B cell (primary cell): Measurements from ENCODE around the gene AGAP1. TPM values are rescaled to one million over a fixed set of nuclear protein-coding genes. Genes with fewer than 3 reads are reported as not detected.

ENCODE experiments used
- ATAC-seq: fragments of 200-7000 bp; cut with Tn5 transposase; one replicate; pipeline ENCODE4 v1.10.0; 2021; ENCODE audit warnings: low read depth, mild to moderate bottlenecking, moderate number of reproducible peaks, moderate library complexity
- CTCF ChIA-PET: fragments of 350-600 bp; sonication (Branson Sonifier 250); formaldehyde crosslinking; loops from one replicate; lab custom pipeline; 2021; ENCODE audit warnings: antibody characterized with exemption, inconsistent platforms; lab: Charles Lee
- POLR2A ChIA-PET: fragments of 350-600 bp; sonication (Branson Sonifier 250); formaldehyde crosslinking; loops from one replicate; lab custom pipeline; 2021; ENCODE audit warnings: antibody characterized with exemption; lab: Charles Lee
- DNase-seq: peaks from one replicate; pipeline ENCODE4 v3.0.0; 2013
- H2AFZ ChIP-seq: 2 replicates; pipeline ENCODE4 v1.6.1; 2012; ENCODE audit warnings: mild to moderate bottlenecking, low read depth, low read length; ENCODE audit not compliant: insufficient read depth, poor library complexity, severe bottlenecking
- H3K27ac ChIP-seq, 2 donors: 1 replicate in 1 of 2; 2 replicates in 1 of 2; pipeline ENCODE4 v1.5.1; 2012 to 2013; ENCODE audit warnings: low read length in 2 of 2, mild to moderate bottlenecking in 2 of 2, moderate library complexity in 1 of 2
- H3K27me3 ChIP-seq, 4 experiments: fragments of 200-600 bp in 1 of 4; sonication (generic) in 1 of 4; replicated peaks in 1 of 4; 1 replicate in 2 of 4; 2 replicates in 2 of 4; pipeline versions ENCODE4 v1.6.1 to v1.7.0; 2013 to 2016; ENCODE audit warnings: low read length in 3 of 4, mild to moderate bottlenecking in 2 of 4, mixed read lengths in 1 of 4, moderate library complexity in 1 of 4; ENCODE audit not compliant: insufficient read depth in 4 of 4, control insufficient read depth in 3 of 4; ENCODE audit errors: control extremely low read depth in 1 of 4
- H3K36me3 ChIP-seq, 2 experiments: replicated peaks in 1 of 2; 1 replicate in 1 of 2; 2 replicates in 1 of 2; pipeline versions ENCODE4 v1.6.1 to v1.7.1; 2013; ENCODE audit warnings: low read length in 1 of 2; ENCODE audit not compliant: insufficient read depth in 2 of 2, control insufficient read depth in 1 of 2; ENCODE audit errors: control extremely low read depth in 1 of 2, extremely low read depth in 1 of 2
- H3K4me1 ChIP-seq, 2 donors: fragments of 200-600 bp in 1 of 2; sonication (generic) in 1 of 2; 1 replicate in 1 of 2; 2 replicates in 1 of 2; pipeline versions ENCODE4 v1.5.1 to v1.6.1; 2013 to 2017; ENCODE audit warnings: low read length in 2 of 2; ENCODE audit not compliant: control insufficient read depth in 2 of 2, insufficient read depth in 2 of 2
- H3K4me2 ChIP-seq: replicated peaks from 2 replicates; pipeline ENCODE3; 2012; ENCODE audit warnings: mild to moderate bottlenecking, low read depth, low read length; ENCODE audit not compliant: poor library complexity, severe bottlenecking
- H3K4me3 ChIP-seq, 5 experiments: fragments of 200-600 bp in 1 of 5; sonication (generic) in 1 of 5; 1 replicate in 3 of 5; 2 replicates in 2 of 5; pipeline versions ENCODE4 v1.5.1 to v1.7.0; 2011 to 2016; ENCODE audit warnings: low read length in 4 of 5, mild to moderate bottlenecking in 4 of 5, low read depth in 2 of 5, control low read depth in 1 of 5, moderate library complexity in 1 of 5; ENCODE audit not compliant: insufficient read depth in 1 of 5; ENCODE audit errors: control extremely low read depth in 1 of 5, extremely low read depth in 1 of 5
- H3K79me2 ChIP-seq: fragments of 200-600 bp; sonication (generic); one replicate; pipeline ENCODE4 v1.6.0; 2016; ENCODE audit warnings: low read length; ENCODE audit not compliant: control insufficient read depth, insufficient read depth
- H3K9ac ChIP-seq: fragments of 200-600 bp; sonication (generic); 2 replicates; pipeline ENCODE4 v1.6.1; 2017; ENCODE audit warnings: mild to moderate bottlenecking, low read length, moderate library complexity
- H3K9me3 ChIP-seq, 3 donors: one replicate each; pipeline versions ENCODE4 v1.6.1 to v1.7.1; 2013; ENCODE audit warnings: low read length in 2 of 3; ENCODE audit not compliant: control insufficient read depth in 2 of 3, insufficient read depth in 1 of 3; ENCODE audit errors: control extremely low read depth in 1 of 3
- H4K20me1 ChIP-seq: 2 replicates; pipeline ENCODE4 v1.6.0; 2012; ENCODE audit warnings: mild to moderate bottlenecking, low read length; ENCODE audit not compliant: insufficient read depth, control insufficient read depth, poor library complexity, severe bottlenecking
- H3K27ac Mint-ChIP-seq: one replicate; pipeline ENCODE4 v1.8.0; 2021; ENCODE audit warnings: mixed read lengths
- H3K27me3 Mint-ChIP-seq: one replicate; pipeline ENCODE4 v1.8.0; 2021; ENCODE audit warnings: mixed read lengths
- H3K4me1 Mint-ChIP-seq: one replicate; pipeline ENCODE4 v1.8.0; 2021; ENCODE audit warnings: mixed read lengths
- H3K4me3 Mint-ChIP-seq: one replicate; pipeline ENCODE4 v1.8.0; 2021; ENCODE audit warnings: mixed read lengths
- H3K9me3 Mint-ChIP-seq: one replicate; pipeline ENCODE4 v1.8.0; 2022; ENCODE audit warnings: mixed read lengths; ENCODE audit not compliant: insufficient read depth
- CTCF ChIP-seq: fragments of 200-600 bp; IDR thresholded peaks from one replicate; pipeline ENCODE4 v1.8.0; 2022; ENCODE audit warnings: antibody characterized with exemption, mild to moderate bottlenecking
- EZH2 ChIP-seq: IDR thresholded peaks from 2 replicates; pipeline ENCODE4 v1.6.1; 2012; ENCODE audit warnings: borderline replicate concordance, low read depth, mild to moderate bottlenecking, moderate library complexity, low read length; ENCODE audit not compliant: insufficient read depth, poor library complexity, severe bottlenecking
- WGBS: methylation state at CpG from one replicate; pipeline ENCODE4 v1.1.5; 2013; ENCODE audit warnings: missing lambda C conversion rate; ENCODE audit not compliant: insufficient coverage; 5-methylcytosine and 5-hydroxymethylcytosine counted together
- intact Hi-C: fragments of 100-400 bp; cut with micrococcal nuclease; formaldehyde crosslinking; loops from one replicate; pipeline ENCODE4 v1.10.0; 2022
- polyA plus RNA-seq: library from polyadenylated mRNA; depleted of rRNA; stranded (reverse); fragments of >200 nt; gene quantifications from 2 replicates; pipeline ENCODE4 v1.2.3, GENCODE V29; 2012
- total RNA-seq, 2 donors: library from RNA; stranded (reverse); fragments of 120-200 nt in 1 of 2; gene quantifications; 1 replicate in 1 of 2; 2 replicates in 1 of 2; pipeline versions ENCODE4 v1.2.3 to v1.2.4, GENCODE V29; 2013 to 2022

The AGAP1 gene
- total and polyA plus RNA-seq, 2 donors (not counting 1 experiment from before 2014, with no cell fraction given) = 0.01 TPM; not detected in 1

- H3K36me3 ChIP-seq = no peaks in the 10 kb centered on the region
- peaks cover 0 to 30% (median 0%) of the 10 kb centered on the region in 3 donors for H3K9me3 ChIP-seq
- no peaks in the 10 kb centered on the region for H3K4me1 ChIP-seq
- 92% methylated on average over 13 of the region's 17 CpGs for WGBS
- no peaks in the 10 kb centered on the region for H3K4me1 Mint-ChIP-seq
- no peaks in the 10 kb centered on the region for H3K27me3 Mint-ChIP-seq
- H3K9me3 Mint-ChIP-seq = no peaks in the 10 kb centered on the region
- TF ChIP-seq CTCF (no peak), EZH2 (no peak)
- H3K4me3 Mint-ChIP-seq = no peak overlapping the region
- H3K4me3 ChIP-seq = no peak overlapping the region
- no peak overlapping the region for H2AFZ ChIP-seq
- H3K4me2 ChIP-seq = no peak overlapping the region
- no peak overlapping the region for H3K27ac Mint-ChIP-seq
- H3K9ac ChIP-seq = no peak overlapping the region
- DNase-seq (no peak), ATAC-seq (no peak)
- intact Hi-C loops = no loop called here
- no peaks in the 10 kb centered on the region for H3K79me2 ChIP-seq
- ChIA-PET CTCF (no interaction called here), POLR2A (no interaction called here)
- H3K27me3 ChIP-seq = no peaks in the 10 kb centered on the region
- no peak overlapping the region for H3K27ac ChIP-seq
- H4K20me1 ChIP-seq = no peaks in the 10 kb centered on the region
These were observed 634.5 kb downstream of the AGAP1 start for GRCh38 chr2:236128321-236128720.

- Histone ChIP-seq H3K4me1 (no peaks in the 10 kb centered on the region), H3K4me3 (no peak overlapping the region), H3K36me3 (no peaks in the 10 kb centered on the region), H2AFZ (no peak overlapping the region), H3K9ac (no peak overlapping the region), H3K4me2 (no peak overlapping the region), H3K9me3 (peaks cover 0 to 29% (median 0%) of the 10 kb centered on the region in 3 donors), H3K27me3 (no peaks in the 10 kb centered on the region), H3K27ac (no peak overlapping the region), H3K79me2 (no peaks in the 10 kb centered on the region), H4K20me1 (no peaks in the 10 kb centered on the region)
- intact Hi-C loops = no loop called here
- Mint-ChIP-seq H3K4me3 (no peak overlapping the region), H3K4me1 (no peaks in the 10 kb centered on the region), H3K27me3 (no peaks in the 10 kb centered on the region), H3K9me3 (no peaks in the 10 kb centered on the region), H3K27ac (no peak overlapping the region)
- WGBS = 95% methylated on average over 3 of the region's 4 CpGs
- no peak for ATAC-seq
- ChIA-PET POLR2A (no interaction called here), CTCF (no interaction called here)
- no peak for DNase-seq
- TF ChIP-seq CTCF (no peak), EZH2 (no peak)
These were observed 636.1 kb downstream of the AGAP1 start for GRCh38 chr2:236129935-236130334.
